ENCODE data around the gene NLRC4.
"Not testable (repeated sequence)": the region's sequence is repeated elsewhere in the genome, so short reads cannot be mapped to it uniquely, and the experiment has no call there.

NLRC4 gene

GRCh38 chr2:32237996-32238395, 26.7 kb downstream of the NLRC4 start:
- DNase-seq, result no peak

- DNase-seq, result no peak
Measured at GRCh38 chr2:32237488-32237887, 27.2 kb downstream of the NLRC4 start.

DNA sequence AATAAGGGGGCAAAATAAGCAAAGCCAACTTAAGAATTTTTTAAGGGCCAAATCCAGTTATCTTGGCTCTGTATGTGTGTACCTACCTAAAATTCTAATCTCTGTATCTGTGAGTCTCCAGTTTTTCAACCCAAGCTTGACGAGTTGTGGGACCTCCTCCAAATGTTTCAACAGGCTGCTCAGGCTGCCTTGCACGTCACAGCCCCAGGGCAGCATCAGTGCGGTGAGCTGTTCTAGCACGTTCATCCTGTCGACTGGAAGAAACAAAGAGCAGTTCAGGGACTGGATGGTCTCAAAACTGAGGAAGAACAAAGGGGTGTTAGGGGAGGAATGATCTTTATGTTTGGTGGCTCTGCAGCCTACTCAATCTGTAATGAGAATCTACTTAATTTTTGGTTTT, 29.4 kb downstream of the NLRC4 start:
- DNase-seq, result no peak

GRCh38 chr2:32231959-32232358, 32.7 kb downstream of the NLRC4 start:
- no peak for DNase-seq

DNA sequence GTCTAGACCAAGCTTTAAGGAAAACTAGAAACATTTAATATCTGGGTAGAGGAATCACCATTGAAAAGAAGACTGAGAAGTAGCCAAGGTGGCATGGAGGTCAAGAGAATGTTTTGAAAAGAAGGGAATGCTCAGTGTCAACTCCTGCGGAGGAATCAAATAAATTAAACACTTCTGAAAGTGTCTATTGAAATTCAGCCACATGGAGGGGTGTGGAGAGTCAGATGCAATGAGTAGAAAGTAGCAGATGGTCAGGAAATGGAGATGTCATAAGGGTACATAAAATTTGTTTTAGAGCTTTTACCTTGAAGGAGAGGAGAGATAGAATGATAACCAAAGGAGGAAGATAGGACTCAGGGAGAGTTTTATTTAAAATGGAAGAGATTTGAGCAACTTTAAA, 35.1 kb downstream of the NLRC4 start:
- no peak for DNase-seq

- DNase-seq, result no peak
Measured at GRCh38 chr2:32228181-32228580, 36.5 kb downstream of the NLRC4 start.

DNA sequence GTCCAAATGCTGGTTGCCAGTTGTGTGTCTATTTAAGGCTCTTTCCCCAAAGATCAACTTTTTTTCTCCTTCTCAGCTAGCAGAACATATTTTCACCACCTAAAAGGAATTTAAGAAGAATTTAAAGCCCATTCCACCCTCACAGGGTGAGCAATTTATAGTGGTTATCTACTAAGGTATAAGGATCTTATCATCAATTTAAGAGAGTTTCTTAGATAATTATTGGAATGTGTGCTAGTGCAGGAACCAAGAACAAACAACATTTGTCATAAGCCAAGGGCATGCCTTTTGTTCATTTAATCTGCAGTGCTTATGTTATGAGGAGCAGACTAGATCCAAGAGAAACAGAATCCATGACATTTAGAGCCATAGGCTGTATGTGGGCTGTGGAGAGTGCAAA, 37.2 kb downstream of the NLRC4 start:
- no peak for DNase-seq

DNA sequence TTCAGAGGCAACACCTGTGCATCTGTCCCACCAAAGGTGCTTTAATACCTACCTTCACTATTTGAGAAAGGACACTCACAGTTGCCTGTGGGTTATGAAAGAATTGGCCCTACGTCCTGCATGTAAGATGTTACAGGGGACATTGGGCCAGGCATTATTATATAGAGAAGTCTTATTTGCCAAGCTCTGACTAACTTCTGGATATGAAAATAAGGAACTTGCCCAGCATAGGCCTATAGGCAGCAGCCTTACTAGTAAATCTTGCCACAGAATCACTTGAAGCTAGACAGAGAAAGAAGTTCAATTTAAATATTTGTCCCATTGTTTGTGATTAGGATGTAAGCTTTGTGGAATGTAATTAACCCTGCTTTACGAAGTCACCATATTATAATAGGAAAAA, 41.7 kb downstream of the NLRC4 start:
- no peak for DNase-seq

- no peak for DNase-seq
Measured at GRCh38 chr2:32220445-32220844, 44.2 kb downstream of the NLRC4 start.

GRCh38 chr2:32212295-32212694, 52.4 kb downstream of the NLRC4 start:
- no peak for DNase-seq

DNA sequence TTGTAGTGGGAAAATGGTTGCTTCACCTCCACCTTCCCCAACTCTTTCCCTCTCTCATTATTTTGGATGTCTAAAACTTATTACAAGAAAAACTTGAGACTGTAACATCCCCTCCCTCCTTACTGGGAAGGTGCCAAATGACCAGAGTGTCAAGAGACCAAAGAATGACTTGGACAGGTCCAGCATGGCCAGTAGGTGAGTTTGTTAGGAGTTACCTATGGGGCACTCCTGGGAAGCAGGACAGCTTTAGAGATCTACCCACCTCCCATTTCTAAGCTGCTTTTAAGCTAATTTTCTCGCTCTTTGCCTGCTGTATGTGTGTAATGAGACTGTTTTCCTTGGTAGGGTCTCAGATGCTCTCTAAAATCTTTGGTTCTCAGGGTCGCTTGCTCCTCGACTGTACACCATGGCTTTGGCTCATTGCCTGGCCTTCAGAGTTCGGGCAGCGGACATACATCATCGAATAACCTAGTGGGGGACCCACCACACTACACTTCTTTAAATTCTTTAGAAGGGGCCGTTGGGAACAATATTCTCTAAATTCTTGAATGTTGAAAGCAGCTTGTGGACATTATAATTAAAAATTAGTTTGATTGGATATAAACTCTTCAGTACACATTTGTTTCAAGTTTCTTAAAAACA, 53.8 kb downstream of the NLRC4 start:
- no peak for DNase-seq

GRCh38 chr2:32203428-32203827, 61.3 kb downstream of the NLRC4 start:
- not testable (repeated sequence) for DNase-seq

- DNase-seq, result no peak
Measured at GRCh38 chr2:32200814-32201213, 63.9 kb downstream of the NLRC4 start.

DNA sequence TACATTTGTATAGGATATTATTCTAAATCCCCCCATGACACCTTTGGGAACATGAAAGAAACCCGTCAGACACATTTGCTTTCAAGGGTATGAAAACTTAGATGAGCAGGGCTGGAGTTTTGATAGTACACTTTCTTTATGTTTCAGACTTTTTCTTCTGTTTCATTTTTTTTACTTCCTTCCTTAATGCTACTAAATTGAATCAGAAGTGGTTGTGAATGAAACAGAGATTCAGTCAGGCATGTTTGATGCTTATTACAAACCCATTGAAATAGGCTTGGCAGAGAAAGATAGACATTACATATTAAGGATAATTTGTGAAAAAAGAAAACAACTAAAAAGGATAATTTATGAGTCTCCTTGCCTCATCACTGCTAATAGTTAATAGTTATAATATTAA, 72.3 kb downstream of the NLRC4 start:
- no peak for DNase-seq

DNA sequence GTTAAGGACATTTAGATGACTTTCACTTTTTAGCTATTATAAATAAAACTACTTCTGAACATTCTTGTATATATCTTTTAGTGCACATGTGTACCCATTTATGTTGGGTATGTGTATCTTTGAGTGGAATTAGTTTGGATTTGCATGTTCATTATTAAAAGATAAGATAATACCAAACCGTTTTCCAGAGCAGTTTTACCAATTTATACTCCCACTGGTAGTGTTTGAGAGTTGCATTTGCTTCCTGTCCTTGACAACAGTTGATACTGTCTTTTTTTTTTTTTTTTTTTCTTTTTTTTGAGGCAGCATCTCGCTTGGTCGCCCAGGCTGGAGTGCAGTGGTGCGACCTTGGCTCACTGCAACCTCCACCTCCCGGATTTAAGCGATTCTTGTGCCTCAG, 75.7 kb downstream of the NLRC4 start:
- DNase-seq, result no peak

DNA sequence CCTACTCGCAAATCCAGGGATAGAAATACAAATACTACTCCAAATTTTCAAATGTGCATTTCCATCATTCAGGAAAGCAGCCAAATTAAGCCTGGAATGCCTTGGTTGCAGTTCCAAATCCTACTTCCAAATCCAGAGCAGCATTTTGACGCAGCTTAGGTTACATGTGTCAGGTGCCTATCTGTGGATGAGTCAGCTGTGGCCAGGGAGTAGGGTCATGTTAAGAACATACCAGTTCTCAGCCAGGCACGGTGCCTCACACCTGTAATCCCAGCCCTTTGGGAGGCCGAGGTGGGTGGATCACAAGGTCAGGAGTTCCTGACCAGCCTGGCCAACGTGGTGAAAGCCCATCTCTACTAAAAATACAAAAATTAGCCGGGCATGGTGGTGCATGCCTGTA, 82.0 kb downstream of the NLRC4 start:
- no peak for DNase-seq
